SK-N-SH (cell line): ENCODE data around the gene SPAG6. TPM values are rescaled to one million over a fixed set of nuclear protein-coding genes. Genes with fewer than 3 reads are reported as not detected.

ENCODE experiments used
- CTCF ChIA-PET: fragments of 300-600, 350-600 bp; formaldehyde crosslinking; extraction: SDS; loops from one replicate; lab custom pipeline; 2021; lab: Yijun Ruan, JAX
- POLR2A ChIA-PET: fragments of 350-600 bp; sonication (Branson Sonifier 250); formaldehyde crosslinking; extraction: SDS; loops from one replicate; lab custom pipeline; 2020; ENCODE audit warnings: antibody characterized with exemption, inconsistent platforms; lab: Yijun Ruan, JAX
- DNase-seq: peaks from one replicate; pipeline ENCODE4 v3.0.0; 2012
- H2AFZ ChIP-seq: fragments of 200-600 bp; sonication (generic); 2 replicates; pipeline ENCODE4 v1.8.1; 2016; ENCODE audit warnings: antibody characterized with exemption, mild to moderate bottlenecking, low read depth
- H3F3A ChIP-seq: fragments of 200-600 bp; sonication (generic); replicated peaks from 2 replicates; pipeline ENCODE3; 2016; ENCODE audit warnings: antibody characterized with exemption, mild to moderate bottlenecking; ENCODE audit not compliant: insufficient read depth
- H3K27ac ChIP-seq, 2 experiments: fragments of 200-500 bp in 1 of 2; fragments of 200-600 bp in 1 of 2; sonication (Bioruptor generic) in 1 of 2; sonication (generic), shearing (Covaris generic) in 1 of 2; 2 replicates each; pipeline versions ENCODE4 v1.5.1 to v1.6.1; 2014 to 2016; ENCODE audit warnings: low read depth in 2 of 2, inconsistent platforms in 1 of 2, low read length in 1 of 2, mild to moderate bottlenecking in 1 of 2, mixed read lengths in 1 of 2
- H3K27me3 ChIP-seq: fragments of 200-600 bp; sonication (generic), shearing (Covaris generic); 2 replicates; pipeline ENCODE4 v1.6.1; 2016; ENCODE audit warnings: mixed run types; ENCODE audit not compliant: insufficient read depth
- H3K36me3 ChIP-seq, 2 experiments: fragments of 200-500 bp in 1 of 2; fragments of 200-600 bp in 1 of 2; sonication (Bioruptor generic) in 1 of 2; sonication (generic) in 1 of 2; replicated peaks in 1 of 2; 2 replicates each; pipeline versions ENCODE3 to v1.5.1; 2014 to 2016; ENCODE audit warnings: low read length in 1 of 2, mild to moderate bottlenecking in 1 of 2; ENCODE audit not compliant: insufficient read depth in 2 of 2, control insufficient read depth in 1 of 2
- H3K4me1 ChIP-seq, 2 experiments: fragments of 200-500 bp in 1 of 2; fragments of 200-600 bp in 1 of 2; sonication (Bioruptor generic) in 1 of 2; sonication (generic), shearing (Covaris generic) in 1 of 2; 2 replicates each; pipeline versions ENCODE4 v1.5.1 to v1.6.1; 2014 to 2016; ENCODE audit warnings: low read depth in 1 of 2, low read length in 1 of 2, mixed run types in 1 of 2; ENCODE audit not compliant: insufficient read depth in 2 of 2, control insufficient read depth in 1 of 2
- H3K4me2 ChIP-seq: fragments of 200-600 bp; sonication (generic), shearing (Covaris generic); 2 replicates; pipeline ENCODE4 v1.6.1; 2017; ENCODE audit warnings: mixed run types
- H3K4me3 ChIP-seq, 2 experiments: fragments of 200-500 bp in 1 of 2; fragments of 200-600 bp in 1 of 2; sonication (Bioruptor generic) in 1 of 2; sonication (generic), shearing (Covaris generic) in 1 of 2; 2 replicates each; pipeline versions ENCODE4 v1.5.1 to v1.8.1; 2014 to 2016; ENCODE audit warnings: low read depth in 2 of 2, inconsistent platforms in 1 of 2, low read length in 1 of 2, mild to moderate bottlenecking in 1 of 2, mixed read lengths in 1 of 2, moderate library complexity in 1 of 2
- H3K79me2 ChIP-seq: fragments of 200-600 bp; sonication (generic); 2 replicates; pipeline ENCODE4 v1.8.1; 2017; ENCODE audit warnings: mild to moderate bottlenecking; ENCODE audit not compliant: insufficient read depth
- H3K9ac ChIP-seq: fragments of 200-600 bp; sonication (generic); 2 replicates; pipeline ENCODE4 v1.6.1; 2017; ENCODE audit warnings: mixed run types
- H3K9me2 ChIP-seq: fragments of 200-600 bp; sonication (generic); 2 replicates; pipeline ENCODE4 v1.6.1; 2017; ENCODE audit warnings: mixed run types
- H3K9me3 ChIP-seq: fragments of 200-600 bp; sonication (generic); 2 replicates; pipeline ENCODE4 v1.6.1; 2017; ENCODE audit warnings: mixed run types, mild to moderate bottlenecking, moderate library complexity
- H4K20me1 ChIP-seq: fragments of 200-600 bp; sonication (generic); 2 replicates; pipeline ENCODE4 v1.6.1; 2017; ENCODE audit warnings: mild to moderate bottlenecking, mixed run types; ENCODE audit not compliant: insufficient read depth
- CTCF ChIP-seq: fragments of 200-600 bp; sonication (generic); IDR thresholded peaks from 2 replicates; pipeline ENCODE4 v1.6.1; 2017; ENCODE audit warnings: antibody characterized with exemption, mild to moderate bottlenecking, moderate library complexity
- ELF1 ChIP-seq: IDR thresholded peaks from 2 replicates; pipeline ENCODE4 v1.4.0; 2012
- EZH2phosphoT487 ChIP-seq: fragments of 200-600 bp; sonication (generic); IDR thresholded peaks from 2 replicates; pipeline ENCODE4 v1.6.1; 2017; ENCODE audit warnings: low read depth, mixed run types, mild to moderate bottlenecking, antibody characterized with exemption, moderate library complexity, borderline replicate concordance
- FOSL2 ChIP-seq: IDR thresholded peaks from 2 replicates; pipeline ENCODE4 v1.4.0; 2012; ENCODE audit warnings: low read depth, mild to moderate bottlenecking, moderate library complexity, borderline replicate concordance
- GABPA ChIP-seq: IDR thresholded peaks from 2 replicates; pipeline ENCODE4 v1.4.0; 2012; ENCODE audit warnings: low read depth, mild to moderate bottlenecking
- IRF3 ChIP-seq: fragments of 150-350 bp; IDR thresholded peaks from 2 replicates; pipeline ENCODE4 v1.6.1; 2016; ENCODE audit warnings: mild to moderate bottlenecking, low read depth, low read length
- JUND ChIP-seq: IDR thresholded peaks from 2 replicates; pipeline ENCODE4 v1.4.0; 2012
- MEF2A ChIP-seq: IDR thresholded peaks from 2 replicates; pipeline ENCODE4 v1.4.0; 2012; ENCODE audit warnings: low read depth, borderline replicate concordance
- NFIC ChIP-seq: IDR thresholded peaks from 2 replicates; pipeline ENCODE4 v1.4.0; 2012; ENCODE audit warnings: borderline replicate concordance
- NRF1 ChIP-seq: IDR thresholded peaks from 2 replicates; pipeline ENCODE4 v1.6.1; 2012; ENCODE audit warnings: low read depth, mild to moderate bottlenecking, low read length
- POLR2AphosphoS5 ChIP-seq: IDR thresholded peaks from 2 replicates; pipeline ENCODE4 v1.6.1; 2012; ENCODE audit warnings: low read depth, low read length
- RFX5 ChIP-seq: IDR thresholded peaks from 2 replicates; pipeline ENCODE4 v1.6.1; 2012; ENCODE audit warnings: mild to moderate bottlenecking, improper control_type of control experiment, low read length
- SMC3 ChIP-seq: IDR thresholded peaks from 2 replicates; pipeline ENCODE4 v1.6.1; 2012; ENCODE audit warnings: low read depth, low read length, improper control_type of control experiment
- TAF1 ChIP-seq: IDR thresholded peaks from 2 replicates; pipeline ENCODE4 v1.6.1; 2012; ENCODE audit warnings: low read depth, mild to moderate bottlenecking, low read length, moderate library complexity, borderline replicate concordance
- TCF12 ChIP-seq: IDR thresholded peaks from 2 replicates; pipeline ENCODE4 v1.4.0; 2012
- TEAD4 ChIP-seq: IDR thresholded peaks from 2 replicates; pipeline ENCODE4 v1.4.0; 2012; ENCODE audit warnings: mild to moderate bottlenecking, borderline replicate concordance; ENCODE audit not compliant: insufficient read depth
- YY1 ChIP-seq: IDR thresholded peaks from 2 replicates; pipeline ENCODE4 v1.4.0; 2012; ENCODE audit warnings: low read depth, mild to moderate bottlenecking
- WGBS: methylation state at CpG from one replicate; pipeline ENCODE4 v1.1.6; 2017; ENCODE audit warnings: low lambda C conversion rate; 5-methylcytosine and 5-hydroxymethylcytosine counted together
- polyA plus RNA-seq, 3 experiments: library from polyadenylated mRNA; depleted of rRNA; stranded (reverse); fragments of >200 nt; gene quantifications; 2 replicates each; pipeline ENCODE4 v1.2.3, GENCODE V29; 2012
- TF ChIP-seq, protein P1 (sequence below): fragments of 150-350 bp; IDR thresholded peaks from 2 replicates; pipeline ENCODE4 v1.6.1; 2017; ENCODE audit warnings: antibody characterized with exemption, low read length, low read depth, borderline replicate concordance

The SPAG6 gene
- polyA plus RNA-seq, 1 of the 3 experiments (the other 2 are of a cell fraction), result 0.77 TPM

- Histone ChIP-seq H3K9me3 (no peaks in the 10 kb centered on the region), H4K20me1 (peaks cover 7% of the 10 kb centered on the region; the same call in 1 of the 2 replicates), H3K4me2 (no peak overlapping the region), H3K9ac (no peak overlapping the region), H3K9me2 (no peaks in the 10 kb centered on the region), H3K36me3 (peaks cover 47 to 54% of the 10 kb centered on the region in 2 experiments), H2AFZ (no peak overlapping the region), H3K27ac (no peak overlapping the region), H3F3A (peaks cover 18% of the 10 kb centered on the region), H3K4me3 (no peak overlapping the region), H3K4me1 (peaks cover 0 to 11% of the 10 kb centered on the region in 2 experiments; a peak in 2 of 4 replicates), H3K27me3 (no peaks in the 10 kb centered on the region), H3K79me2 (peaks cover 9% of the 10 kb centered on the region)
- POLR2A ChIA-PET, result no interaction called here
- CTCF ChIA-PET, result no interaction called here
- 92% methylated on average over 3 of the region's 3 CpGs for WGBS
- no peak for DNase-seq
- TF ChIP-seq RFX5, result no peak
- no peak for TF ChIP-seq TEAD4
- no peak for TF ChIP-seq NRF1
- TF ChIP-seq FOSL2, result no peak
- TF ChIP-seq, protein P1, sequence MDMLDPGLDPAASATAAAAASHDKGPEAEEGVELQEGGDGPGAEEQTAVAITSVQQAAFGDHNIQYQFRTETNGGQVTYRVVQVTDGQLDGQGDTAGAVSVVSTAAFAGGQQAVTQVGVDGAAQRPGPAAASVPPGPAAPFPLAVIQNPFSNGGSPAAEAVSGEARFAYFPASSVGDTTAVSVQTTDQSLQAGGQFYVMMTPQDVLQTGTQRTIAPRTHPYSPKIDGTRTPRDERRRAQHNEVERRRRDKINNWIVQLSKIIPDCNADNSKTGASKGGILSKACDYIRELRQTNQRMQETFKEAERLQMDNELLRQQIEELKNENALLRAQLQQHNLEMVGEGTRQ, result no peak
- no peak for TF ChIP-seq GABPA
- TF ChIP-seq CTCF, result no peak
- TF ChIP-seq TCF12, result no peak
- no peak for TF ChIP-seq YY1
- TF ChIP-seq EZH2phosphoT487, result no peak
- TF ChIP-seq NFIC, result no peak
- no peak for TF ChIP-seq POLR2AphosphoS5
- TF ChIP-seq SMC3, result no peak
- no peak for TF ChIP-seq MEF2A
- TF ChIP-seq JUND, result no peak
- no peak for TF ChIP-seq ELF1
- no peak for TF ChIP-seq TAF1
- TF ChIP-seq IRF3, result no peak
Observed at GRCh38 chr10:22329150-22329549, 16.1 kb upstream of the SPAG6 start.
